Type B pancreatic cell (in vitro differentiated cells): Measurements from ENCODE around the gene ARPP19. TPM values are rescaled to one million over a fixed set of nuclear protein-coding genes. Genes with fewer than 3 reads are reported as not detected.

Experiments
- DNase-seq: peaks from one replicate; pipeline ENCODE4 v3.0.0; 2021; ENCODE audit warnings: mixed read lengths; ENCODE audit not compliant: unreplicated experiment; ENCODE audit errors: extremely low spot score
- H3K27ac Mint-ChIP-seq: 2 replicates; pipeline ENCODE4 v1.8.0; 2021; ENCODE audit warnings: mild to moderate bottlenecking, mixed read lengths
- H3K27me3 Mint-ChIP-seq: 2 replicates; pipeline ENCODE4 v1.8.0; 2021; ENCODE audit warnings: mixed read lengths
- H3K36me3 Mint-ChIP-seq: 2 replicates; pipeline ENCODE4 v1.8.0; 2021; ENCODE audit warnings: mixed read lengths
- H3K4me1 Mint-ChIP-seq: one replicate; pipeline ENCODE4 v1.8.0; 2021; ENCODE audit warnings: mixed read lengths; ENCODE audit not compliant: unreplicated experiment
- H3K4me3 Mint-ChIP-seq: 2 replicates; pipeline ENCODE4 v1.8.0; 2021; ENCODE audit warnings: mild to moderate bottlenecking, mixed read lengths
- H3K9me3 Mint-ChIP-seq: 2 replicates; pipeline ENCODE4 v1.8.0; 2021; ENCODE audit warnings: mixed read lengths
- CTCF ChIP-seq: fragments of 200-600 bp; sonication (generic); conservative IDR thresholded peaks from 2 replicates; pipeline ENCODE4 v1.5.0; 2021; ENCODE audit warnings: antibody characterized with exemption, mild to moderate bottlenecking
- total RNA-seq: library from RNA; stranded (reverse); gene quantifications from 2 replicates; pipeline ENCODE4 v1.2.1, GENCODE V29; 2021; ENCODE audit warnings: low replicate concordance

Gene ARPP19
- total RNA-seq, 1 donor from 2014 or later = 160 TPM

GRCh38 chr15:52528564-52529340, 40.1 kb downstream of the ARPP19 start, which contains the start of gene MYO5A:
MYO5A (minus strand) TSS chr15:52528880; CDS start chr15:52528806, 74 bp downstream.
- Mint-ChIP-seq H3K27ac (peak within 1 kb of the TSS; percentile 86), H3K9me3 (no peaks in the 10 kb centered on the region), H3K4me1 (peaks cover 6% of the 10 kb centered on the region), H3K27me3 (peaks cover 55% of the 10 kb centered on the region), H3K4me3 (peak within 1 kb of the TSS; percentile 96), H3K36me3 (no peaks in the 10 kb centered on the region)
- DNase-seq = peak; percentile 79
- TF ChIP-seq CTCF = peak; percentile 21

GRCh38 chr15:52527911-52528563, 40.8 kb downstream of the ARPP19 start:
- Mint-ChIP-seq H3K4me1 (peaks cover 6% of the 10 kb centered on the region), H3K27me3 (peaks cover 51% of the 10 kb centered on the region), H3K9me3 (no peaks in the 10 kb centered on the region), H3K4me3 (peak overlapping the region; percentile 96), H3K36me3 (no peaks in the 10 kb centered on the region), H3K27ac (peak overlapping the region; percentile 86)
- no peak for DNase-seq
- no peak for TF ChIP-seq CTCF

GRCh38 chr15:52527196-52527910, 41.5 kb downstream of the ARPP19 start:
- TF ChIP-seq CTCF = no peak
- Mint-ChIP-seq H3K9me3 (no peaks in the 10 kb centered on the region), H3K27me3 (peaks cover 47% of the 10 kb centered on the region), H3K4me3 (peak overlapping the region; percentile 96), H3K4me1 (peaks cover 6% of the 10 kb centered on the region), H3K27ac (peak overlapping the region; percentile 86), H3K36me3 (no peaks in the 10 kb centered on the region)
- no peak for DNase-seq

- no peak for TF ChIP-seq CTCF
- H3K36me3 Mint-ChIP-seq = no peaks in the 10 kb centered on the region
- no peak for DNase-seq
- peaks cover 18% of the 10 kb centered on the region for H3K27me3 Mint-ChIP-seq
- no peak overlapping the region for H3K27ac Mint-ChIP-seq
- H3K9me3 Mint-ChIP-seq = no peaks in the 10 kb centered on the region
- no peaks in the 10 kb centered on the region for H3K4me1 Mint-ChIP-seq
- no peak overlapping the region for H3K4me3 Mint-ChIP-seq
These were observed 44.4 kb downstream of the ARPP19 start for GRCh38 chr15:52524223-52525136.

GRCh38 chr15:52523647-52524046, 45.2 kb downstream of the ARPP19 start:
- no peaks in the 10 kb centered on the region for H3K9me3 Mint-ChIP-seq
- H3K27ac Mint-ChIP-seq = no peak overlapping the region
- H3K36me3 Mint-ChIP-seq = no peaks in the 10 kb centered on the region
- no peaks in the 10 kb centered on the region for H3K4me1 Mint-ChIP-seq
- no peak for TF ChIP-seq CTCF
- no peak overlapping the region for H3K4me3 Mint-ChIP-seq
- H3K27me3 Mint-ChIP-seq = peaks cover 16% of the 10 kb centered on the region
- DNase-seq = no peak
